Measurements from ENCODE around the gene TM6SF1.
"Not testable (repeated sequence)": the region's sequence is repeated elsewhere in the genome, so short reads cannot be mapped to it uniquely, and the experiment has no call there.

TM6SF1 gene

GRCh38 chr15:83090465-83090864 lies 17.0 kb upstream of the TM6SF1 start:
- Histone ChIP-seq H3K4me2 (ENCODE audit: low read length) (no peak overlapping the region), H2BK120ac (ENCODE audit: low read depth, low read length) (no peak overlapping the region), H3K56ac (ENCODE audit: low read length) (no peak overlapping the region), H3K4me3 (ENCODE audit: low read length) (no peak overlapping the region), H3K27ac (ENCODE audit: low read depth, low read length) (no peak overlapping the region), H3K79me1 (ENCODE audit: low read length) (no peaks in the 10 kb centered on the region), H3K9ac (ENCODE audit: low read length) (no peak overlapping the region), H3K27me3 (ENCODE audit: insufficient read depth, low read length, poor library complexity) (no peaks in the 10 kb centered on the region), H2BK15ac (replicated peaks; ENCODE audit: low read depth) (no peak overlapping the region), H4K5ac (ENCODE audit: low read length) (no peak overlapping the region), H2BK5ac (ENCODE audit: low read length) (no peak overlapping the region), H3K4ac (ENCODE audit: low read depth, low read length) (no peak overlapping the region), H3K23ac (ENCODE audit: low read length) (peak overlapping the region; percentile 35), H3K36me3 (ENCODE audit: control insufficient read depth, insufficient read depth, low read length) (no peaks in the 10 kb centered on the region), H3K4me1 (ENCODE audit: control insufficient read depth, low read depth, low read length) (no peaks in the 10 kb centered on the region), H2AK5ac (ENCODE audit: low read length) (no peak overlapping the region), H4K8ac (ENCODE audit: low read depth, low read length) (no peak overlapping the region), H3K18ac (ENCODE audit: low read length) (no peak overlapping the region), H3K79me2 (ENCODE audit: control insufficient read depth, insufficient read depth, low read length) (no peaks in the 10 kb centered on the region)
- no peak for DNase-seq
- WGBS (ENCODE audit: extremely low coverage, insufficient coverage, low lambda C conversion rate): no CpG with 5 or more reads among the region's 4 CpGs

DNA sequence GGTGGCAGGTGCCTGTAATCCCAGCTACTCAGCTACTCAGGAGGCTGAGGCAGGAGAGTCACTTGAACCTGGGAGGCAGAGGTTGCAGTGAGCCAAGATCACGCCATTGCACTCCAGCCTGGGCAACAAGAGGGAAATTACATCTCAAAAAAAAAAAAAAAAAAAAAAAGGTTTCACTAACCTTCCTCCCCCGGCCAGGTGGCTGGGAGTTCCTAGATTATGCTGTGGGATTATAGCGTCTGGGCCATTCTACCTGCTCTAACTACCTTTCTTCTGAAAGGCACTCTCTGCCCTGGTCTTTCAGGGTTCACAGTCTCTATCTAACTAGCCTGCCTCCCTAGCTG lies 15.5 kb upstream of the TM6SF1 start:
- not testable (repeated sequence) for H4K5ac ChIP-seq (ENCODE audit: low read length); H3K4me3 ChIP-seq (ENCODE audit: low read length); H3K36me3 ChIP-seq (ENCODE audit: control insufficient read depth, insufficient read depth, low read length); H4K8ac ChIP-seq (ENCODE audit: low read depth, low read length); H3K56ac ChIP-seq (ENCODE audit: low read length); H3K9ac ChIP-seq (ENCODE audit: low read length); H3K79me1 ChIP-seq (ENCODE audit: low read length); H2AK5ac ChIP-seq (ENCODE audit: low read length); H2BK120ac ChIP-seq (ENCODE audit: low read depth, low read length); DNase-seq; H3K27me3 ChIP-seq (ENCODE audit: insufficient read depth, low read length, poor library complexity); H3K4ac ChIP-seq (ENCODE audit: low read depth, low read length); H3K18ac ChIP-seq (ENCODE audit: low read length); H2BK15ac ChIP-seq (replicated peaks; ENCODE audit: low read depth); H3K79me2 ChIP-seq (ENCODE audit: control insufficient read depth, insufficient read depth, low read length); H3K4me1 ChIP-seq (ENCODE audit: control insufficient read depth, low read depth, low read length); H3K27ac ChIP-seq (ENCODE audit: low read depth, low read length); H3K23ac ChIP-seq (ENCODE audit: low read length); H2BK5ac ChIP-seq (ENCODE audit: low read length); H3K4me2 ChIP-seq (ENCODE audit: low read length)
- WGBS (ENCODE audit: extremely low coverage, insufficient coverage, low lambda C conversion rate): no CpG with 5 or more reads among the region's 3 CpGs

DNA sequence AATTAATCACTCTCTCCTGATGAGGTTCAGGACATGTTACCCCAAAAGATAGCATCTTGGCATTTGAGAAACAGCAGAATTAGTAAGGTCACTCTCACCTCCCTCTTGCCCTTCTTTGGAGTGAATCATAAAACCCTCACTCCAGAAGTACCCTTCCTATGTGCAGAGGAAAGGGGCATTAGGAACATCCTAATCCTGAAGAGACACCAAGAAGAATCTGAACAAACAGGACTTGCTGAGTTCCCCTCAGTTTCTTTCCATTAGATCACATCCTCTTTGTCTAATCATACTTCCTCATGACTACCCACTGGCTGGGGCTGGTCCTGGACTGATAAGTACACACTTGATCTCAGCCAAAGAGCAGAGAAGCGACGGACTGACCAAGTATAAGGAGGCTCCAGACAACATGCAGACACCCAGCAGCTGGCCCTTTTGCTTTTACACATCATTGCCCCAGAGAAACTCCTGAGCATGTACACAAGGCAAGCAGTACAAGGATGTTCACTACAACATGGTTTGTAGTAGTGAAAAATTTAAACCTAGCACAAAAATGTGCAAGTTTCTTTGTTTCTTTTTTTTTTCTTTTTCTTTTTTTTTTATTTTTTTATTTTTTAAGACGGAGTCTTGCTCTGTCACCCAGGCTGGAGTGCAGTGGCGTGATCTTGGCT lies 15.0 kb upstream of the TM6SF1 start:
- H3K4ac ChIP-seq (ENCODE audit: low read depth, low read length): no peak overlapping the region
- no peak overlapping the region for H2AK5ac ChIP-seq (ENCODE audit: low read length)
- no peak overlapping the region for H3K27ac ChIP-seq (ENCODE audit: low read depth, low read length)
- H4K8ac ChIP-seq (ENCODE audit: low read depth, low read length): no peak overlapping the region
- no peak overlapping the region for H2BK120ac ChIP-seq (ENCODE audit: low read depth, low read length)
- H3K79me1 ChIP-seq (ENCODE audit: low read length): no peaks in the 10 kb centered on the region
- H3K4me3 ChIP-seq (ENCODE audit: low read length): no peak overlapping the region
- no CpG with 5 or more reads among the region's 4 CpGs for WGBS (ENCODE audit: extremely low coverage, insufficient coverage, low lambda C conversion rate)
- H3K23ac ChIP-seq (ENCODE audit: low read length): no peak overlapping the region
- no peak overlapping the region for H3K18ac ChIP-seq (ENCODE audit: low read length)
- no peaks in the 10 kb centered on the region for H3K4me1 ChIP-seq (ENCODE audit: control insufficient read depth, low read depth, low read length)
- H2BK5ac ChIP-seq (ENCODE audit: low read length): no peak overlapping the region
- no peak overlapping the region for H2BK15ac ChIP-seq (replicated peaks; ENCODE audit: low read depth)
- H3K9ac ChIP-seq (ENCODE audit: low read length): no peak overlapping the region
- no peaks in the 10 kb centered on the region for H3K36me3 ChIP-seq (ENCODE audit: control insufficient read depth, insufficient read depth, low read length)
- no peak overlapping the region for H4K5ac ChIP-seq (ENCODE audit: low read length)
- no peak overlapping the region for H3K4me2 ChIP-seq (ENCODE audit: low read length)
- no peak overlapping the region for H3K56ac ChIP-seq (ENCODE audit: low read length)
- no peaks in the 10 kb centered on the region for H3K27me3 ChIP-seq (ENCODE audit: insufficient read depth, low read length, poor library complexity)
- no peaks in the 10 kb centered on the region for H3K79me2 ChIP-seq (ENCODE audit: control insufficient read depth, insufficient read depth, low read length)
- no peak for DNase-seq

DNA sequence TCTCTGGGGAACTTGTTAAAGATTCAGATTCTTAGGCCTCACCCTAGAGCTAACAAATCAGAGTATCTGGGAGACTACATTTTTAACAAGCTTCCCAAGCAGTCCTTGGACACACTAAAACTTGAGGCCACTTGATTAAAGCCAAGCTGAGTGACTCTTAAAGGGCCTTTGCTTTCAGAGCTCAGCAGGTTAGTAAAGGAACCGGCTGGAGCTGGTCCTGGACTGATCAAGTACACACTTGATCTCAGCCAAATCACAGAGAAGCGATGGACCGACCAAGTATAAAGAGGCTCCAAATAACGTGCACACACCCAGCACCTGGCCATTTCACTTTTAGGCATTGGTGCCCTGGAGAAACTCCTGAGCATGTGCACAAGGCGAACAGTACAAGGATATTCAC lies 12.9 kb upstream of the TM6SF1 start:
- Histone ChIP-seq H2BK5ac (ENCODE audit: low read length) (no peak overlapping the region), H3K79me2 (ENCODE audit: control insufficient read depth, insufficient read depth, low read length) (no peaks in the 10 kb centered on the region), H3K4me2 (ENCODE audit: low read length) (no peak overlapping the region), H4K5ac (ENCODE audit: low read length) (no peak overlapping the region), H2AK5ac (ENCODE audit: low read length) (no peak overlapping the region), H2BK15ac (replicated peaks; ENCODE audit: low read depth) (no peak overlapping the region), H3K18ac (ENCODE audit: low read length) (no peak overlapping the region), H3K4me1 (ENCODE audit: control insufficient read depth, low read depth, low read length) (no peaks in the 10 kb centered on the region), H3K36me3 (ENCODE audit: control insufficient read depth, insufficient read depth, low read length) (no peaks in the 10 kb centered on the region), H3K27ac (ENCODE audit: low read depth, low read length) (no peak overlapping the region), H4K8ac (ENCODE audit: low read depth, low read length) (no peak overlapping the region), H3K27me3 (ENCODE audit: insufficient read depth, low read length, poor library complexity) (no peaks in the 10 kb centered on the region), H3K56ac (ENCODE audit: low read length) (no peak overlapping the region), H2BK120ac (ENCODE audit: low read depth, low read length) (no peak overlapping the region), H3K23ac (ENCODE audit: low read length) (no peak overlapping the region), H3K4me3 (ENCODE audit: low read length) (no peak overlapping the region), H3K4ac (ENCODE audit: low read depth, low read length) (no peak overlapping the region), H3K79me1 (ENCODE audit: low read length) (no peaks in the 10 kb centered on the region), H3K9ac (ENCODE audit: low read length) (no peak overlapping the region)
- WGBS (ENCODE audit: extremely low coverage, insufficient coverage, low lambda C conversion rate): no CpG with 5 or more reads among the region's 5 CpGs
- no peak for DNase-seq

- Histone ChIP-seq H2BK15ac (replicated peaks; ENCODE audit: low read depth) (no peak overlapping the region), H2BK120ac (ENCODE audit: low read depth, low read length) (no peak overlapping the region), H3K4ac (ENCODE audit: low read depth, low read length) (no peak overlapping the region), H3K18ac (ENCODE audit: low read length) (no peak overlapping the region), H4K8ac (ENCODE audit: low read depth, low read length) (no peak overlapping the region), H3K79me2 (ENCODE audit: control insufficient read depth, insufficient read depth, low read length) (no peaks in the 10 kb centered on the region), H3K4me2 (ENCODE audit: low read length) (no peak overlapping the region), H3K9ac (ENCODE audit: low read length) (no peak overlapping the region), H2BK5ac (ENCODE audit: low read length) (no peak overlapping the region), H3K36me3 (ENCODE audit: control insufficient read depth, insufficient read depth, low read length) (no peaks in the 10 kb centered on the region), H2AK5ac (ENCODE audit: low read length) (no peak overlapping the region), H3K27me3 (ENCODE audit: insufficient read depth, low read length, poor library complexity) (no peaks in the 10 kb centered on the region), H4K5ac (ENCODE audit: low read length) (no peak overlapping the region), H3K56ac (ENCODE audit: low read length) (no peak overlapping the region), H3K27ac (ENCODE audit: low read depth, low read length) (no peak overlapping the region), H3K4me3 (ENCODE audit: low read length) (no peak overlapping the region), H3K4me1 (ENCODE audit: control insufficient read depth, low read depth, low read length) (no peaks in the 10 kb centered on the region), H3K23ac (ENCODE audit: low read length) (no peak overlapping the region), H3K79me1 (ENCODE audit: low read length) (no peaks in the 10 kb centered on the region)
- DNase-seq: no peak
These were observed 9.4 kb upstream of the TM6SF1 start for GRCh38 chr15:83098079-83098478.

DNA sequence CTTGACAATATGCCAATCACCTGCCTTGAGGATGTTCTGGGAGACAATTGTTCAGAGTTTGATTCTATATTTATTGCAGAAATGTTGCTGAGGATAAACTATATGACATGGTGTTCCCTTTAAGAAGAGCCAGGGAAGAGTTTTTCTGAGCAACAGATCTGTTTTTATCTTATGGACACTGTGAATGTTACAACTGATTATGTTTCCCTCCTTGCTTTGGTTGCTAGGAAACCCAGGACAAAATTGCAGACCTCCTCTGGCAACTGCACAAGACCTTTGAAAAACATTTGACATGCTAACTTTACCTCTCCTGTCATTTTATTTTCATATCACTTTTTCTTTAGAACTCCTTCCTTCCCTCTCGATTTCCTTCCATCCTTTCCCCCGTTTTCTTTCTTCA lies 8.2 kb upstream of the TM6SF1 start:
- Histone ChIP-seq H3K56ac (ENCODE audit: low read length) (no peak overlapping the region), H3K23ac (ENCODE audit: low read length) (no peak overlapping the region), H3K36me3 (ENCODE audit: control insufficient read depth, insufficient read depth, low read length) (no peaks in the 10 kb centered on the region), H3K79me2 (ENCODE audit: control insufficient read depth, insufficient read depth, low read length) (no peaks in the 10 kb centered on the region), H3K4ac (ENCODE audit: low read depth, low read length) (no peak overlapping the region), H3K27me3 (ENCODE audit: insufficient read depth, low read length, poor library complexity) (no peaks in the 10 kb centered on the region), H4K5ac (ENCODE audit: low read length) (no peak overlapping the region), H2BK5ac (ENCODE audit: low read length) (no peak overlapping the region), H3K4me1 (ENCODE audit: control insufficient read depth, low read depth, low read length) (no peaks in the 10 kb centered on the region), H3K4me2 (ENCODE audit: low read length) (no peak overlapping the region), H2BK120ac (ENCODE audit: low read depth, low read length) (no peak overlapping the region), H2AK5ac (ENCODE audit: low read length) (no peak overlapping the region), H3K27ac (ENCODE audit: low read depth, low read length) (no peak overlapping the region), H4K8ac (ENCODE audit: low read depth, low read length) (no peak overlapping the region), H3K18ac (ENCODE audit: low read length) (no peak overlapping the region), H2BK15ac (replicated peaks; ENCODE audit: low read depth) (no peak overlapping the region), H3K4me3 (ENCODE audit: low read length) (no peak overlapping the region), H3K9ac (ENCODE audit: low read length) (no peak overlapping the region), H3K79me1 (ENCODE audit: low read length) (no peaks in the 10 kb centered on the region)
- DNase-seq: no peak
- WGBS (ENCODE audit: extremely low coverage, insufficient coverage, low lambda C conversion rate): 100% methylated on average over 2 of the region's 2 CpGs

Measured in mesendoderm (in vitro differentiated cells).